Measurements from ENCODE around the gene TMEM222.

The TMEM222 gene

GRCh38 chr1:27299385-27300271 lies 22.3 kb upstream of the TMEM222 start:
- H3K4me3 Mint-ChIP-seq = no peak overlapping the region
- no peaks in the 10 kb centered on the region for H3K9me3 Mint-ChIP-seq
- peaks cover 10% of the 10 kb centered on the region for H3K36me3 Mint-ChIP-seq (ENCODE audit: low read depth)
- peaks cover 1% of the 10 kb centered on the region for H3K4me1 Mint-ChIP-seq (ENCODE audit: low read depth)
- no peaks in the 10 kb centered on the region for H3K27me3 Mint-ChIP-seq (ENCODE audit: low read depth)
- H3K27ac Mint-ChIP-seq = no peak overlapping the region

GRCh38 chr1:27300341-27301051 lies 21.5 kb upstream of the TMEM222 start:
- peaks cover 1% of the 10 kb centered on the region for H3K4me1 Mint-ChIP-seq (ENCODE audit: low read depth)
- peaks cover 10% of the 10 kb centered on the region for H3K36me3 Mint-ChIP-seq (ENCODE audit: low read depth)
- H3K27me3 Mint-ChIP-seq (ENCODE audit: low read depth) = no peaks in the 10 kb centered on the region
- H3K4me3 Mint-ChIP-seq = no peak overlapping the region
- H3K9me3 Mint-ChIP-seq = no peaks in the 10 kb centered on the region
- no peak overlapping the region for H3K27ac Mint-ChIP-seq

- Mint-ChIP-seq H3K4me1 (ENCODE audit: low read depth) (peaks cover 1% of the 10 kb centered on the region), H3K9me3 (no peaks in the 10 kb centered on the region), H3K27ac (no peak overlapping the region), H3K4me3 (no peak overlapping the region), H3K27me3 (ENCODE audit: low read depth) (no peaks in the 10 kb centered on the region), H3K36me3 (ENCODE audit: low read depth) (peaks cover 10% of the 10 kb centered on the region)
These were observed 20.9 kb upstream of the TMEM222 start for GRCh38 chr1:27301052-27301422.

- Mint-ChIP-seq H3K36me3 (ENCODE audit: low read depth) (peaks cover 10% of the 10 kb centered on the region), H3K27me3 (ENCODE audit: low read depth) (no peaks in the 10 kb centered on the region), H3K9me3 (no peaks in the 10 kb centered on the region)
These were observed 20.3 kb upstream of the TMEM222 start for GRCh38 chr1:27301582-27302199.

GRCh38 chr1:27302612-27303011 lies 19.4 kb upstream of the TMEM222 start:
- no peak overlapping the region for H3K27ac Mint-ChIP-seq
- H3K9me3 Mint-ChIP-seq = no peaks in the 10 kb centered on the region
- no peaks in the 10 kb centered on the region for H3K27me3 Mint-ChIP-seq (ENCODE audit: low read depth)
- no peak overlapping the region for H3K4me3 Mint-ChIP-seq
- peaks cover 1% of the 10 kb centered on the region for H3K4me1 Mint-ChIP-seq (ENCODE audit: low read depth)
- peaks cover 7% of the 10 kb centered on the region for H3K36me3 Mint-ChIP-seq (ENCODE audit: low read depth)

More at GRCh38 chr1:27301582-27302199, 20.3 kb upstream of the TMEM222 start:
- Mint-ChIP-seq H3K27ac (no peak overlapping the region), H3K4me1 (ENCODE audit: low read depth) (peaks cover 1% of the 10 kb centered on the region), H3K4me3 (no peak overlapping the region)

- no peak overlapping the region for H3K27ac Mint-ChIP-seq
- H3K36me3 Mint-ChIP-seq (ENCODE audit: low read depth) = peaks cover 7% of the 10 kb centered on the region
- no peaks in the 10 kb centered on the region for H3K27me3 Mint-ChIP-seq (ENCODE audit: low read depth)
- no peak overlapping the region for H3K4me3 Mint-ChIP-seq
- H3K9me3 Mint-ChIP-seq = no peaks in the 10 kb centered on the region
- H3K4me1 Mint-ChIP-seq (ENCODE audit: low read depth) = peaks cover 1% of the 10 kb centered on the region
These were observed 18.5 kb upstream of the TMEM222 start for GRCh38 chr1:27303509-27303908.

GRCh38 chr1:27306071-27306470 lies 15.9 kb upstream of the TMEM222 start:
- no peak overlapping the region for H3K4me3 Mint-ChIP-seq
- H3K4me1 Mint-ChIP-seq (ENCODE audit: low read depth) = no peaks in the 10 kb centered on the region
- peaks cover 3% of the 10 kb centered on the region for H3K27me3 Mint-ChIP-seq (ENCODE audit: low read depth)
- no peaks in the 10 kb centered on the region for H3K9me3 Mint-ChIP-seq
- H3K36me3 Mint-ChIP-seq (ENCODE audit: low read depth) = peaks cover 1% of the 10 kb centered on the region
- no peak overlapping the region for H3K27ac Mint-ChIP-seq

- Mint-ChIP-seq H3K4me1 (ENCODE audit: low read depth) (no peaks in the 10 kb centered on the region), H3K27me3 (ENCODE audit: low read depth) (peaks cover 4% of the 10 kb centered on the region), H3K9me3 (no peaks in the 10 kb centered on the region), H3K36me3 (ENCODE audit: low read depth) (peaks cover 1% of the 10 kb centered on the region), H3K27ac (no peak overlapping the region), H3K4me3 (no peak overlapping the region)
These were observed 14.8 kb upstream of the TMEM222 start for GRCh38 chr1:27306892-27307761.

GRCh38 chr1:27307874-27308598 lies 13.9 kb upstream of the TMEM222 start:
- Mint-ChIP-seq H3K4me3 (no peak overlapping the region), H3K27ac (no peak overlapping the region), H3K36me3 (ENCODE audit: low read depth) (peaks cover 1% of the 10 kb centered on the region), H3K9me3 (no peaks in the 10 kb centered on the region), H3K4me1 (ENCODE audit: low read depth) (no peaks in the 10 kb centered on the region), H3K27me3 (ENCODE audit: low read depth) (peaks cover 11% of the 10 kb centered on the region)

- H3K4me1 Mint-ChIP-seq (ENCODE audit: low read depth) = no peaks in the 10 kb centered on the region
- no peak overlapping the region for H3K27ac Mint-ChIP-seq
- H3K36me3 Mint-ChIP-seq (ENCODE audit: low read depth) = no peaks in the 10 kb centered on the region
- H3K27me3 Mint-ChIP-seq (ENCODE audit: low read depth) = peaks cover 19% of the 10 kb centered on the region
- no peak overlapping the region for H3K4me3 Mint-ChIP-seq
- no peaks in the 10 kb centered on the region for H3K9me3 Mint-ChIP-seq
These were observed 7.8 kb upstream of the TMEM222 start for GRCh38 chr1:27314169-27314568.

- Mint-ChIP-seq H3K27ac (no peak overlapping the region), H3K36me3 (ENCODE audit: low read depth) (no peaks in the 10 kb centered on the region), H3K4me3 (no peak overlapping the region), H3K4me1 (ENCODE audit: low read depth) (no peaks in the 10 kb centered on the region), H3K27me3 (ENCODE audit: low read depth) (peaks cover 19% of the 10 kb centered on the region), H3K9me3 (no peaks in the 10 kb centered on the region)
These were observed 7.2 kb upstream of the TMEM222 start for GRCh38 chr1:27314737-27315136.

GRCh38 chr1:27316860-27317259 lies 5.1 kb upstream of the TMEM222 start:
- H3K36me3 Mint-ChIP-seq (ENCODE audit: low read depth) = no peaks in the 10 kb centered on the region
- peaks cover 6% of the 10 kb centered on the region for H3K4me1 Mint-ChIP-seq (ENCODE audit: low read depth)
- no peak overlapping the region for H3K4me3 Mint-ChIP-seq
- H3K9me3 Mint-ChIP-seq = no peaks in the 10 kb centered on the region
- peaks cover 14% of the 10 kb centered on the region for H3K27me3 Mint-ChIP-seq (ENCODE audit: low read depth)
- no peak overlapping the region for H3K27ac Mint-ChIP-seq

- Mint-ChIP-seq H3K27ac (no peak overlapping the region), H3K27me3 (ENCODE audit: low read depth) (peaks cover 6% of the 10 kb centered on the region), H3K9me3 (no peaks in the 10 kb centered on the region), H3K4me3 (no peak overlapping the region), H3K36me3 (ENCODE audit: low read depth) (peaks cover 1% of the 10 kb centered on the region), H3K4me1 (ENCODE audit: low read depth) (peaks cover 6% of the 10 kb centered on the region)
These were observed 3.8 kb upstream of the TMEM222 start for GRCh38 chr1:27318136-27318535.
